CD4-positive, alpha-beta T cell treated with Interleukin-4 for 1 hour (primary cell): Measurements from ENCODE around the gene ITGB8.
"Not testable (repeated sequence)": the region's sequence is repeated elsewhere in the genome, so short reads cannot be mapped to it uniquely, and the experiment has no call there.

Source experiments
- DNase-seq, 2 donors: peaks; one replicate each; pipeline ENCODE4 v3.0.0-alpha.2; 2020 to 2022

ITGB8 gene

GRCh38 chr7:20388084-20388483 lies 57.4 kb downstream of the ITGB8 start:
- no peak for DNase-seq

GRCh38 chr7:20389192-20389591 lies 58.5 kb downstream of the ITGB8 start:
- not testable (repeated sequence) for DNase-seq

- no peak for DNase-seq
These were observed 62.4 kb downstream of the ITGB8 start for GRCh38 chr7:20393021-20393610.

- DNase-seq = no peak
These were observed 62.9 kb downstream of the ITGB8 start for GRCh38 chr7:20393616-20394015.

- DNase-seq = no peak
These were observed 63.6 kb downstream of the ITGB8 start for GRCh38 chr7:20394284-20394683.

GRCh38 chr7:20395104-20395503 lies 64.4 kb downstream of the ITGB8 start:
- DNase-seq = no peak

GRCh38 chr7:20395511-20395910 lies 64.8 kb downstream of the ITGB8 start:
- no peak for DNase-seq

- no peak for DNase-seq
These were observed 68.8 kb downstream of the ITGB8 start for GRCh38 chr7:20399521-20399920.

- DNase-seq = no peak
These were observed 71.4 kb downstream of the ITGB8 start for GRCh38 chr7:20401861-20402746.

GRCh38 chr7:20402747-20403230 lies 72.1 kb downstream of the ITGB8 start:
- no peak for DNase-seq

- DNase-seq = no peak
These were observed 72.6 kb downstream of the ITGB8 start for GRCh38 chr7:20403331-20403730.

GRCh38 chr7:20404320-20404719 lies 73.6 kb downstream of the ITGB8 start:
- DNase-seq = no peak

- DNase-seq = no peak
These were observed 77.1 kb downstream of the ITGB8 start for GRCh38 chr7:20407585-20408466.

GRCh38 chr7:20408467-20408826 lies 77.7 kb downstream of the ITGB8 start:
- DNase-seq = no peak

GRCh38 chr7:20409961-20410360 lies 79.3 kb downstream of the ITGB8 start:
- no peak for DNase-seq

- no peak for DNase-seq
These were observed 80.7 kb downstream of the ITGB8 start for GRCh38 chr7:20411372-20411771.

GRCh38 chr7:20412032-20412431 lies 81.3 kb downstream of the ITGB8 start:
- no peak for DNase-seq

GRCh38 chr7:20417260-20417659 lies 86.6 kb downstream of the ITGB8 start:
- peak in 1 of 2 donors; percentile 23 for DNase-seq

- DNase-seq = no peak
These were observed 87.1 kb downstream of the ITGB8 start for GRCh38 chr7:20417675-20418382.

GRCh38 chr7:20424500-20424899 lies 93.8 kb downstream of the ITGB8 start:
- no peak for DNase-seq

- DNase-seq = no peak
These were observed 100.0 kb downstream of the ITGB8 start for GRCh38 chr7:20430664-20431063.

GRCh38 chr7:20431146-20431545 lies 100.4 kb downstream of the ITGB8 start:
- no peak for DNase-seq

GRCh38 chr7:20432071-20432470 lies 101.4 kb downstream of the ITGB8 start:
- DNase-seq = no peak
